Femur (tissue), 1 donor: ENCODE measurements around the gene ZNF532.

Experiments
- DNase-seq: peaks from one replicate; pipeline ENCODE4 v3.0.0-alpha.2; 2017

The ZNF532 gene

DNA sequence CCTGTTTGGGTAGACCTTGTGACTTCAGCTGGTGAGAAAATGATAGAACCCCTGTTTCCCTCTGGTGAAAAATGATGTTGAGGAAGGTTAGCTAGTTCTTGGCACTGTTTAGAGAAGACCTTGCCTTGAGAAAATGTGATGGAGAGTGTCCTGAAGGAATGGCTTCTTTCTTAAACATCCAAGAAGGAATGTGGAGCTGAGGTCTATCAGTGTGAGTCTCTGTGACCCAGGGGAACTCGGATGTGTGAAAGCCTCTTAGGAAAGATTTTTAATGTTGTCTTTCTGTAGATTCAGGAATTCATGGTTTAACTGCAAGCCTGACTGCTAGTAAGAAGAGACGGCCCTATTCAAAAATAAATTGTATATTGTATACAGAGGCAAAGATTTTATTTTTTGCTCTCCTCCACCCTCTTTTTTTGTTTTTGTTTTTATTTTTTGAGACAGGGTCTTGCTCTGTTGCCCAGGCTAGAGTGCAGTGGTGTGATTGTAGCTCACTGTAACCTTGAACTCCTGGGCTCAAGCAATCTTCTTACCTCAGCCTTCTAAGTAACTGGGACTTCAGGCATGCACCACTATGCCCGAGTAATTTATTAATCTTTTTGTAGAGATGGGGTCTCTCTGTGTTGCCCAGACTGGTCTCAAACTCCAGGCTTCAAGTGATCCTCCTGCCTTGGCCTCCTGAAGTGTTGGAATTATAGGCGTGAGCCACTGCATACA is 87.5 kb downstream of the ZNF532 start:
- DNase-seq, result no peak

DNA sequence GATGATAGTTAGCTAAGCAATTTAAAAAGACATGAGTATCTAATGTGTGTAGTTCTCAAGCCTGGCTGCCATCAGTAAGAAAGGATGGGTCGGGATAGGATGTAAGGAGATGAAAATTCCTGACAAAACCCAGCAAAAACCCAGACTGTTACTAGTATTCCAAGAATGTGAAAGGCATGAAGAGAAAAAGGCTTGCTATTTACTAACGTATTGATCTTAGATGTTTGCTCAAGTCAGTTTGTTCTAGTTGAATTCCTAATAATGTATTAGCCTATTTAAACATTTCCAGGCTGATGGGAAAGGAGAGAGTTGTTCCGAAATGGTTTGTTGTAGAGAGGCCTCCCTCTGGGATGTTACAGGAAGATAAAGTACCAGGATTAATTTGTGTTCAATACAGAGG is 88.2 kb downstream of the ZNF532 start:
- no peak for DNase-seq

DNA sequence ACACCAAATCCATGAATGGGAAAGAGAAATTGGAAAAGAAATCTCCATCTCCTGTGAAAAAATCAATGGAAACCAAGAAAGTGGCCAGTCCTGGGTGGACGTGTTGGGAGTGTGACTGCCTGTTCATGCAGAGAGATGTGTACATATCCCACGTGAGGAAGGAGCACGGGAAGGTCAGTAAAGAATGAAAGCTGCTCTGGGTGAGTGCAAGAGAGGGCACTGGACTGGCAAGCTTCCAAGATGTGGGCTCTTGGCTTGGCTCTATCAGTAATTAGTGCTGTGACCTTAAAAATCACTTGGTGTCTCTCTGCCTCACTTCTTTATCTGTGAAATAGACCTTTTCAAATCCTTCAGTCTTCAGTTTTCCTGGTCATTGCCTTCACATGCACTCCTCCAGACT is 89.0 kb downstream of the ZNF532 start:
- DNase-seq, result no peak

DNA sequence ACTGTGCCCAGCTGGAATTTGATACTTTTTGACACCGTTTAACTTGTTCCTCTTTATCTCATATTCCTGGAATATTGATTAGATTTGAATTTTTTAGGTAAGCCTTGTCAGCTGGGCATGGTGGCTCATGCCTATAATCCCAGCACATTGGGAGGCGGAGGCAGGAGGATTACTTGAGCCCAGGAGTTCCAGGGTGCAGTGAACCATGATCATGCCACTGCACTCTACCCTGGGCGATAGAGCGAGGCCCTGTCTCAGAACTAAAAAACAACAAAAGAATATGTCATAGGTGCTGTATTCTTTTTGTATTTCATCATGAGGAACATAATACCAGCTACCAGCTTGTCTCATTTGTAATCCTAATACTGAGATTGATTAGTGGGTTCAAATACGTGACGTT is 90.3 kb downstream of the ZNF532 start:
- no peak for DNase-seq

DNA sequence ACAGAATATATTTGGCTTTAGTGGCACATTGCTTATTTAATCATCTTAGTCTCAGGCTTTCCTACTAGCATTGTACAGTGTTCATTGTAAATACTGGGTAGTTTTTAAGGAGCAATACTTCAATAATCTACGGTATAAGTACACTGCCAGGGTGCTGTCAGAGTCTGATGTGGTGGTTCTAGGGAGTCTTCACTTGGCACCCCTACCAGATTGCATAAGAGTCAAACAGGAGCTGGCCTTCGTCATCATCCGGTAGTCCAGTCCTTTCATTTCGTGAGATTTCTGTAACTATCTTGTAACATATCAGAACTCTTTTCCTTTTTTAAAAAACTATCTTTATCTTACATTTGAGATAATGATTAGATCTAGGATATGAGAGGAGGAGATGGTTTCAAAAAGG is 91.1 kb downstream of the ZNF532 start:
- DNase-seq, result no peak

DNA sequence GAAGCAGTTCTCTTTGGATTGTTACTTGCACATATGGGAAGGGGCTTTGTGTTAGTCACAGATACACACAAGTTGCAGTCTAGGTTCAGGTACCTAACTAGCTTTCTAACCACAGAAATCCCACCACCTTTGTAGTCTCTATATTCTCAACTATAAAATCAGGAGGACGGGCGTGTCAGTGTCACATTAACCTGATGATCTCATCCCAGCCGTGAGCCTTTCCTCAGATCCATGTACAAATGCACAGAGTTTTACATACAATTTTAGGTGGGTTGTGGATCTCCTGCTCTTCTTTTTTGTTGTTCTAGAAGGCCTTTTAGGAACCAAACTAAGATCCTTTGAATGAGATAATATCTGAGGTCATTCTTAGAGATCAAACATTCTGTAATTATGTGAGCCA is 94.0 kb downstream of the ZNF532 start:
- DNase-seq, result no peak

DNA sequence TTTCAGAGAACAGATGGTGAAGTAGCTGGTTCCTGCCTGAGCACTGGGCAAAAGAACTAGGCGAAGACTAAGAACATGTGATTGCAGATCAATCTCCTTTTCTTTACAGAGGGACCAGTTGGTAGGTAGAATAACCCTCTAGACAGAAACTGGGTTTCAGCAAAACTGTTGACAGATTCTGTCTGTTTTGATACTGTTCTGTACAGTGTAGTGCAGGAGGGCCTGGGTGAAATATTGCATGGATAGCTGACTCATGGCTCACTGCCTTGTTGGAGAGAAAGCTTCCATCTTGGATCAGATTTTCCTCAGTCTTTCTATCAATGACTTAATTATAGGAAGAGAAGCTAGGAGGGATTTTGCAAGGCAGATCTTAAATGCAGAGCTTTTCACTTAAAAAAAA is 95.8 kb downstream of the ZNF532 start:
- DNase-seq, result no peak

DNA sequence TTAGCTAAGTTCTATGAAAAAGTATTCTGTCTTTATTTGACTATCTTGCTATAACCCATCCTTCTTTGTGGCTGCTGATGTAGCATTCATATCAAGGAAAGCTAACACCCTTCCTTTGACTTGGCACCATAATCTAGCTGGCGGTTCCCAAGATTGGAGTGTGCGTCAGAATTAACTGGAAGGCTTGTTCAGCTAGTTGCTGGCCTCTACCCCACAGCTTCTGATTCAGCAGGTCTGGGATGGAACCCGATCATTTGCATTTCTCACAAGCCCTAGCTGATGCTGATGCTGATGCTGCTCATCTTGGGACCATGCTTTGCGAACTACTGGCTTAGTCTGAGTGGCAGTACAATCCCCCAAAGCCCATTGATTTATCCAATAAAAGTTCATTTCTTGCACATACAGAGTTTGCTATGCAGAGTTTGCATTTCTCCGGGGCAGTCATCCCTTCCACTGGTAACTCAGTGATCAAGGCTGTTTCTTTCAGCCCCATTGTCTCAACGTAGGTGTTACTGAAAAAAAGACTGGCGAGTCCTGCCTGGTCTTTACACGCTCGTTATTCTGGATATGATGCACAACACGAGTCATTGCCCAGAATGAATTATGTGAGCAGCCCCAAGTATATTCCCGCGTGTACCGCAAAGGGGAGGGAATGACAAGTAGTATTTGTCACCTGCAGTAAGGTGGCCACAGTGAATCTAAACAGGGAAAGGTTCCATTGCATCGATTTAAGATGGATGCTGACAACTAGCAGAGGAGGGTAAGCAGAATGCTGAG is 96.5 kb downstream of the ZNF532 start:
- no peak for DNase-seq

DNA sequence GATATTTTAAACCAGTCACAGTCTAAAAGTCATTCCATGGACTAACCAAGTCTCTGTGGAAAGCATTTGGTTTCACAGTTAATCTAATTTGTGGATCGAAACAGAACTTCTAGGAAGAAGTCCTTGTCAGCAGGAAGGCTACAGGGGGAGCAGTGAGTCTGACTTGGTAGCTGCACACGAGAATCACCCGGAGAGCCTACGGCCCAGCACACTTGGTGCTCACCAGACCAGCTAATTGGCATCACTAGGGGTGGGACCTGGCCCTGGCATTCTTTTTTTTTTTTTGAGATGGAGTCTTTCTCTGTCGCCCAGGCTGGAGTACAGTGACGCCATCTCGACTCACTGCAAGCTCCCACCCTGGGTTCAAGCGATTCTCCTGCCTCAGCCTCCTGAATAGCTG is 97.7 kb downstream of the ZNF532 start:
- DNase-seq, result no peak

DNA sequence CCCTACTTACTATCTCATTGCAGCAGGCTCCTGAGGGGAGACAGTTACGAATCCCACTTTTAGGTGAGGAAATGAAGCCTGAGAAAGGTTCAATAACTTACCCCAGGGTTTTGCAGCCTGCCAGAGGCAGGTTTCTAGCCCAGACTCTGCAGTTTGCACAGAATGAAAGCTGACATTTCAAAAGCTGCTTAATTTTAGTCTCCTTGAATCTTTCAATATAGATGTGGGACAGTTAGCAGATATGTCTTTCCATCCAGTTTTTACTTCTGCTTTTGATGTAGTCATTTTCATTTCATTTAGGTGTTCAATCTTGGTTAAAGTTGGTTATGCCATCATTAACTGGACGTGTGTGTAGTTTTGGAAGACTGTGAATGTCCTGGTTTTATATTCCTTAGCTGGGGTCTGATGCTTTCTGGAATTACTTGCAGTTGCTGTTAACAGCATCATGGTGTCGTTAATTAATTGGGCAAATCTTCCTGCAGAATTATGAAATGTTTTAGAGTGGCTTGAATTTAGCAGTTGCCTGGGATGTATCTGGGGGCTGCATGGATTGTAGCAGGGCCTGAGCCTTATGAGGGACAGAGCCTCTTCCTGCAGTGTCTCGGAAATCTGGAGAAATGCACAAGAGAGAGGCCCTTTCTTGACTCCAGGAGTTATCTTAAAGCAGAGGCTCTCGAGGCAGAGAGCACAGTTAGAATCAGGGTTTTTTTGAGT is 100.8 kb downstream of the ZNF532 start:
- DNase-seq, result no peak

DNA sequence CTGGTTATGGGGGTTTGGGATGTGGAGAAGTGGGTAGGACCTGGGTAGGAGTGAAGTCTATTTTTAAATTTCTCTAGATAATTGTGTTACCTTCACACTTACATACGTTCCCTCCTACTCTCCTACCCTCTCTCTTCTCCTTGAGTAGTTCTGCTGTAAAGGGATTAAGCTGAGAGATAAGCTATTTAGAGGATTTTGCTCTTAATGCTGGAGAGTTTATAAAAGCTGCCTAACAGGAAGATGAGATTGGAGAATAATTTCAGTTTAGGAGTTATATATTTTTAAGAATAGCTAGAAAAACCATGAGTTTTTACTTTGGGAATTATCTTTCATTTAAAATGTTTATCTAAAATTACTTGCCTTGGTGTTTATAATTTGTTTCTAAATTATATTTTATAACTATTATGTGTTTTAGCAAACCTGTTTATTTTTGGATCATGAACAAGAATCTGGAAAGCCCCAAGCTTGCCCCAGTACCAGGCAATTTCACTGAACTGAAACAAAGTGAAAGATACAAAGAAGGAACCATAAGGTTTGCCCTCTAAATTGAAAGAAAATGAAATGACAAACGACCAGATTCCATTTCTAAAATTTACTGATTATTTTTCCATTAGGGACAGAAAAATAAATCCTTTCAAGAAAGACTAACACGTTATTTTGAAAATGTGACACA is 101.5 kb downstream of the ZNF532 start:
- no peak for DNase-seq

DNA sequence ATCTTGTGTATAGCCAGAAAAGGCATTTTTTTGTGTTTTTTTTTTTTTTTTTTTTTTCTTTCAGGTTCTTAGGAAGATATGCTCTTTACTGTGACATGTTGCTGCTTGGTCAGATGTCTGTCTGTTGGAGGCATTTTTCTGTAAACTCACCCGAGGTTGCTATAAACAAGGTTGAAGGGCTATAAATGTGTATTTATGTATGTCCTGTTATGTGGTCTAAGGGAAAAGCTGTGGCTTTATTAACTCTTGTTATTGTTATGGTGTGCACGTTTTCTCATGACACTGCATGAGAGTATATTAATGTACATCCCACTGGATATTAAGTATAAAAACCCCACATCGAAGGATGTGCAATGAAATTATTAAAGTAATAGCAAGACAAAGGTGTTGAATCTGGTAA is 102.0 kb downstream of the ZNF532 start:
- no peak for DNase-seq

DNA sequence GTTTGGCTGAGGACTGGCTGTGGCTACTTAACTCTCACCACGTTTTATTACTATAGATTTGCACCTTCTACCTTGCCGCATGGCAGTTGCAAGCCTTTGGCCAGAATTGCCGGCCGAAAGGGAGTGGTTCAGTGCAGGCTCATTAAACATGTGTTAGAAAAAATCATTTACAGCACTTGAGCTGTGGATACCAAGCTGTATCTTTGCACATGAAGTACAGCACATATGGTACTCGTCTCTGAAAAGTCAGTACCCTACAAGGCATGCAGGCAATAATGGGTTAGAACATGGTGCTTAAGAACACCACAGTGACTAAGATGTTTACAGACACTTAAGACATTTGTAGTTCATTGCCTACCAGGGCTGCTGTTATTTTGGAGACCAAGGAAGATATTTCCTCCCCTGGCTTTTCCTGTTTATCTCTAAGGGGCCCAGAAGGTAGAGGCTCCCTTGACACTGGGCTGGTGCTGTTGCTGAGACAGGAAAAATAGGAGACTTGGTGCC is 103.1 kb downstream of the ZNF532 start:
- DNase-seq, result no peak

DNA sequence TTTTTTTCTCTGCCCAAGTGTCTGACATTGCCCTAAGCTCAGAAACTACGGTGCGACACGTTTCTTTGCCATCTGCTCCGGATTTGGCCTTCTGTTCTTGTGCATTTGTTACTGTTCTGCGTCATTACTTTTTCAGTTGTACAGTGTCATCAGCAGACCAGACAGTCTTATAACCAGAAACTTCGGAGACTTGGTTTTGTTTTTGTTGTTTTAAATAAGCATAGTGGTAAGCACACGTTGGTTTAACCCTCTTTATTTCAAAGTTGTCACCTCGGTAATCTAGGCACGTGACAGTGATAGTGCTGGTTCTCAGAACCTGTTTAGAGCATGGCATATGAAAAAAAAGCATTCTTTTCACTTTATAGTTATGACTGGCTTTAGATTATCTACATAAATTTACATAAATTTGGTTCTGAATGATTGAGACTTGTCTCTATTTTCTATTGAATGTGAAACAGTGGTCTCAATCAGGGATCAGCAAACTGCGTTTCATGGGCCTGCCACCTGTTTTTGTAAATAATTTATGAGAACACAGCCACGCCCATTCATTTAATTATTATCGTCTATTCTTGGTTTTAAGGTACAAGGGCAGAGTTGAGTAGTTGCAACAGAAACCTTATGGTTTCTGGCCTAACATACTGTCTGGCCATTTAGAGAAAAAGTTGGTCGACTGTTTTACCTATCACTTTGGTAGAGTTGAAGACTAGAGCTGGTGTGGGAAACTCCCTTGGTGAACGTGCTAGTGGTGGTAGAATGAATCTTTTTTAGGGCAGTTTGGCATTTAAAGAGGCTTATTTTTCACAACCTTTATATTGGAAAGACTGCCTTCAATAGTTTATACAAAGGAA is 106.5 kb downstream of the ZNF532 start:
- DNase-seq, result no peak

DNA sequence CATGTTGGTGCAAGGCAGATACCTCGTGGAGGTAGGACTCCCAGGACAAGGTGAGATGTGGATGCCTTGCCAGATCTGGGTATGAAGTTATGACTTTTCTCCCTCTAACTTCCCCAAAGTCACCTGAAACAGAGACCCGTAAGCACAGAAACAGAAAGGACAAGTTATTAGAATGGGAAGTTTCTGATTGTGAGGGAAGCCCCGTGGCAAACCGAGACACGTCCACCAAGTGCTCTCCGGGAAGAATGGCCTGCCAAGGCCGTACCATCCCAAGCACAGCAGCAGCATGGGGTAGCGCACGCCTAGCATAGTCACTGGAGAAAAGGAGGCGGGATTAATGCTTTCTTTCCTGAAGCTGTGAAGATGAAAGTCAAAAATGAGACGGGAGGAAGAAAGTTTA is 110.6 kb downstream of the ZNF532 start:
- no peak for DNase-seq

DNA sequence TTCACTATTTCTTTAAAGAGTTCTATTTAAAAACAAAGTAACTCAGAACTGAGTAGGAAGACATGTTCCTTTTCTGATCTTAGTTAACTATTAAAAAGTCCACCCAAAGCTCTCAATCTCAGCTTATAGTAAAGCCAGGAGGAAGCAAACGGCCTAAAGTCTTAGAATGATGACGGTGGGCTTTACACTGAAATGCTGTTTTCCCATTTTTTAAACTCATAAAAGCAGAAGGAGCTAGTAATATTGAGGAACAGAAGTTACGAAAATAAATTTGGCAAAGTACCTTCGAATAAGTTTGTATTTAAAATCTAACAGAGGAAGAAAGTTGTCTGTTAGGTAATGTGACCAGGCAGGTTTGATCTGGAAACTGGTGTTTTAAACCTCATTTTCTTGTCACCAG is 111.1 kb downstream of the ZNF532 start:
- DNase-seq, result no peak

DNA sequence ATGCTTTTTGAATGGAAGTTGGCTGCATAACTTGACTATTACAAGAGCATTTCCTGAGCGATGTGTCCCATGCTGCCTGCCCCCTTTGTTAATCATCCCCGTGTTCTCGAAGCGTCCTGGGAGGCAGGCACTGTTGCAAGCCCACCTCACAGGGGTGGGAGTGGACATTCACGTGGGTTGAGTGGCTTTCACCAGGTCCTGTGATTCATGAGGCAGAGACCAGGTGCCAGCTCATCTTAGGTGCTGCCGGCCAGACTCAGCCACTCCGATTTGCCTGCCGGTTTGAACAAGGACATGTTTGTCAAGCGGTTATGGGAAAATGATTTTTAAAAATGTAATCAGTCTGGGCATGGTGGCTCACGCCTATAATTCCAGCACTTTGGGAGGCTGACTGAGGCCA is 112.5 kb downstream of the ZNF532 start:
- no peak for DNase-seq

DNA sequence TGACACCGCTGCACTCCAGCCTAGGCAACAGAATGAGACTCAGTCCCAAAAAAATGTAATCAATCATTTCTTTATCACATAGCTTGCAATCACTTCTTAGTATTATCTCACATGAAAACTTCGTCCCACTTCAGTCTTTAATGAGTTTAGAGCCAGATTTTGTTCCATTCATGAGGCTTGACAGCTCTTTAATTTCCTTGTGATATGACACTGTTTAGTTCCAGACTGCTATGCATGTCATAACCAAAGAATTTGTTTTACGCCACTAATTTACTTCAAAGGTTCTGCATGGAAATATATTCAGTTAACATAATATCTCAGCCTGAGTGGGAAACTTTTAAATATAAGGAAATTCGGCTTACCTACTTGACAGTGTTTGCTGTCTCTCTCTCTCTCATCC is 113.1 kb downstream of the ZNF532 start:
- no peak for DNase-seq

DNA sequence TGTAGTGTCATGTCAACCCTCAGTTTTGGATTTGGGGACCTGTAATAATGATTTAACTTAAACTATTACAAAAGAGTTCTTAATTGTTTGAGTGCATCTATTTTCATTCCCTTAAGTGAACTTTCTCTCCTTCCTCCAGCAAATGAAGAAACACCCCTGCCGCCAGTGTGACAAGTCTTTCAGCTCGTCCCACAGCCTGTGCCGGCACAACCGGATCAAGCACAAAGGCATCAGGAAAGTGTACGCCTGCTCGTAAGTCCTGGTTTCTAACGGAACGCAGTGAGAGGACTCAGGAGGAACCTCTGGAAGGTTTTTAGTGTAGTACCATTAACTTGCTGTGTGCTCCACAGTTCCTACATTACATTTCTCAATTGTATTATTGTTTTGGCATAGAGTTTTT is 114.2 kb downstream of the ZNF532 start:
- no peak for DNase-seq

DNA sequence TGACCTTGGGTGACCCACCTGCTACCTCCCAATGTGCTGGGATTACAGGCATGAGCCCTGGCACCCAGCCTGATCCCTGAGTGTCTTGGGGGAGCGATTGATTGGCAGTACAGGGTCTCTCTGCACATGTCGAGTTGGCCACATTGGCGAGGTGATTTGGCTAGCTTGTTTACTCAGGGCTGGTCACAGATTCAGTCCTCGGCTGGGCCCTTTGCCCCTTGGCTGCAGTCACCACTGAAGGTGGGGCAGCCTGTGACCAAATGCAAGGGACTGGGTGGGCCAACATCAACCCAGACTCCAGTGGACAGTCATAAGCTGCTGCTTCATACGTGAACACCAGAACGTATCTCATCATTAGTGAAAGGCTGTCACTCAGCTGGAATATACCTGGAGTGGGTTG is 114.9 kb downstream of the ZNF532 start:
- DNase-seq, result no peak

DNA sequence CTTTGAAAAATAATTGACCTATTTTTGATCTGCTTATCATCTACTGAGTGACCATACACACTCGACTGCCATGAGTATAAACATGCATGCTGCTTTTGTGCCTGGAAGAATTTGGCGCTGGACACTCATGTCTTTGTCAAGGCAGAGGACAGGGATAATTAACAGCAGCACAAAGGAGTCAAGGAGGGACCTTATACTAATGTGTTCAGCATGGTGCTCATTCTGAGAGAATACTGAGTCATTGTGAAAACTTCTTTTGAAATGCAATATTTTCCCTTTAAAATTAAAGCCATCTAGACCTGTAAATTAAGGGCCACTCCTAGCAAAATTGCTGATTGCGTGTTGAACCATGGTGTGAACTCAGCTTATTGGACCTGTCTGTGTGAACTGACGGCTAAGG is 116.3 kb downstream of the ZNF532 start:
- DNase-seq, result no peak
